GM19193 (cell line): ENCODE measurements around the gene BTN2A1.

Experiments
- POLR2A ChIP-seq: IDR thresholded peaks from 4 replicates; pipeline ENCODE4 v1.6.1; 2011; ENCODE audit not compliant: insufficient read depth, insufficient read length; ENCODE audit errors: extremely low read depth

Gene BTN2A1

DNA sequence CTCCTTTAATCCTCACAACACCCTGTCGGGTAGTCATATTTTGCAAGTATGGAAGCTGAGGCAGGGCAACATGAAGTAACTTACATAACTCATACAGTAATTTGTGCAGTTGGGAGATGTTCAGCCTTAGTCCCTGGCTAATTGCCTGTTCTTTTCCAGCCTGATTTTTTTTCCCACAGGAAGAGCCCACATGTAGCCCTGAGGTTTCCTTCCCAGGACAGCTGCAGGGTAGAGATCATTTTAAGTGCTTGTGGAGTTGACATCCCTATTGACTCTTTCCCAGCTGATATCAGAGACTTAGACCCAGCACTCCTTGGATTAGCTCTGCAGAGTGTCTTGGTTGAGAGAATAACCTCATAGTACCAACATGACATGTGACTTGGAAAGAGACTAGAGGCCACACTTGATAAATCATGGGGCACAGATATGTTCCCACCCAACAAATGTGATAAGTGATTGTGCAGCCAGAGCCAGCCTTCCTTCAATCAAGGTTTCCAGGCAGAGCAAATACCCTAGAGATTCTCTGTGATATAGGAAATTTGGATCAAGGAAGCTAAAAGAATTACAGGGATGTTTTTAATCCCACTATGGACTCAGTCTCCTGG lies 5.0 kb upstream of the BTN2A1 start:
- TF ChIP-seq POLR2A, result no peak

DNA sequence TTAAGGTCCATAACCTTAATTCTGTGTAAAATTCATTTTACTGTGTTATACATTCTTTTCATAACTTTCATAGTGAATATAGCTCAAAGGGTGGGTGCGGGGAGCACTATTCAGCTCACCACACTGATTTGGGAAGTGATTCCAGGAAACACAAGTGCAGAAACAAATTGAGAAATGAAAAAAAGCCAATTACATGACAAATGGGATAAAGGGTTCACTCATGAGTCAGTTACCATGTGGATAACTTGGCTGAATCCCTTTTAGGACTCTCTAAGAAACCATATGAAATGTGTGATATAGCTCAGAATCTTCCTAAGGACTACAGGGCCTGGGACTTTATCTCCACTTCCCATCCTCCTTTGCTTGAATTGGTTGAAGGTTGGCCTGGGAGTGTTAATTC lies 3.1 kb upstream of the BTN2A1 start:
- TF ChIP-seq POLR2A, result no peak

DNA sequence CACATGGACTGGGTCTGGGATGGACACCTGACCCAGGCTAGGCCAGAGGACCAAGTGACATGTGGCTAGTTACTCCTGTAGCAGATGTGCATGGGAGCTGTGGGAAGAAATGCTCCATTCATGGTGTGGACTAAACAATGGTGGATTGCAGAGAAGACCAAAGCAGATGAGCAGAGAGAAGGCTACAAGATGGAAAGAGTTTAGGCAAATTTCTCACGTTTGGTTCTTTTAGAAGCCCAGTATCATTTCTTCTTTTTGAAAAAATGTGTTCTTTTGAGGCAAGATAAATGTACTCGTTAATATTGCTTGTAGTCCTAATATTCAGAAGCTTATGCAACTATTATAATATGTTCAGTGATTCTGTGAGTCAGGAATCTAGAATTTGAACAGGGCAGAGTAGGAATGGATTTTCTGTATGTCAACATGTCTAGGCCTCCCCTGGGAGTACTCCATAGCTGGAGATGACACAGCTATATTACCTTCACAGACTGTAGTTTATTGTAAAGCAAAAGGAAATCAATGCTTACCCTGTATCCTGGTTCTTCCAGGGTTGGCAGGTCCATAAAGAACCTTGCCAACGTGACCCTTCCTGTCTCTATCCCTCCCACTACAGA lies 2.3 kb upstream of the BTN2A1 start:
- no peak for TF ChIP-seq POLR2A

DNA sequence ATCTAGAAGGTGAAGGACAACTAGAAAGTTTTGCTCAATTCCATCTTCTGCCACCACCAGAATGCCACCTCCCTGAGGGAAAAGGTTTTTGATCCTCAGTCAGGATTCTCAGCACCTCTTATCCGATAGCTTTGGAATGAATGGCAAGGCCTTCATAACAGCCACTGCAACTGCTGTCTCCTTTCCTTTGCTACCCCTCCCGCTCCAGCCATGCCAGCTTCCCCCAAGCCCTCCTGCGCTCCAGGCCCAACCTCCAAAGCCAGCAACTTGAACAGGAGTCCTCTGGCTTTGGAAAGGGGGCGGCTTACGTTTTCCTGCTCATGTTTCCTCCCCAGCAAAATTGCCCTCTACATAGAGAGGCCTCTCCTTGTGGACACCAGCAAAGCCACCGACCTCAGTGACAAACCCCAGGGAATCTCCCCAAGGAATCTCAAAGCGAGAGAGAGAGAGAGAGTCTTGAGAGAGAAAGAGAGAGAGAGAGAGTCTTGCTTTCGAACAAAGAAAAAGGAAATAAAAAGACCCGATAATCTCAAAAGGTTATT lies 420 bp upstream of the BTN2A1 start:
- no peak for TF ChIP-seq POLR2A

DNA sequence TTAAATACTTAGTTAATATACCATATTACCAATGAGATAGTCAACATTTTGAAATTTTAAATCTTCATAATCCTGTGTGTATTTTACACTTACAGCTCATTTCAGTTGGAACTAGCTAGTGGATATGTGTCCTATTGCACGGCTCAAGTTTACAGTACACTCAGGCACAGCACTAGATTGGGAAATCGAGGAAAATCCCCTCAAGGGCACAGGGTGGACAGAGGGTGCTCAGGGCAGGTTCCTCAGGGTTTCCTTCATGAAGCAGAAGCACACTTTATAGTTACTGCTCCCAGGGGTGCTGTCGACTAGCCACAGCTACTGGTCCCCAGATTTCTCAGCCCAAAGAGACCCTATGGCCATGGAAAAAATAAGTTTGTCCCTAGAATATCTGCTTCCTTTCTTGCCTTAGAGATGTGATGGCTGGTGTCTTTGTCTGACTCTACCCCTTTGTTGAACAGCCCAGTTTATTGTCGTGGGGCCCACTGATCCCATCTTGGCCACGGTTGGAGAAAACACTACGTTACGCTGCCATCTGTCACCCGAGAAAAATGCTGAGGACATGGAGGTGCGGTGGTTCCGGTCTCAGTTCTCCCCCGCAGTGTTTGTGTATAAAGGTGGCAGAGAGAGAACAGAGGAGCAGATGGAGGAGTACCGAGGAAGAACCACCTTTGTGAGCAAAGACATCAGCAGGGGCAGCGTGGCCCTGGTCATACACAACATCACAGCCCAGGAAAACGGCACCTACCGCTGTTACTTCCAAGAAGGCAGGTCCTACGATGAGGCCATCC lies 1.5 kb downstream of the BTN2A1 start:
- no peak for TF ChIP-seq POLR2A

DNA sequence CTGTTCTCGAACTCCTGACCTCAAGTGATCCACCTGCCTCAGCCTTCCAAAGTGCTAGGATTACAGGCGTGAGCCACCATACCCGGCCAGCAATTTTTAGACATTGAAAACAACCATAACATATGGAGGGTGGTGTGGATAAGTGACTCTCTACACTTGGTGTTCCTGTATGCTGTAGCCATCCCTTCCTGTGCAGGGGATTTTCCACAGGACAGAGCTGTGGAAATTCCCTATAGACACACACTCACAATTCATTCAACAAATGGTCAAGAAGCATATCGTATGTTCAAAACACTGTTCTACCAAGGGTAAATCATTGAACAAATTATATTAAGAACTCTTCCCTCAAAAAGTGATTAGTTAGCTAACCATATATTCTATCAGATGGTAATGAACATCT lies 6.3 kb downstream of the BTN2A1 start:
- TF ChIP-seq POLR2A, result no peak

DNA sequence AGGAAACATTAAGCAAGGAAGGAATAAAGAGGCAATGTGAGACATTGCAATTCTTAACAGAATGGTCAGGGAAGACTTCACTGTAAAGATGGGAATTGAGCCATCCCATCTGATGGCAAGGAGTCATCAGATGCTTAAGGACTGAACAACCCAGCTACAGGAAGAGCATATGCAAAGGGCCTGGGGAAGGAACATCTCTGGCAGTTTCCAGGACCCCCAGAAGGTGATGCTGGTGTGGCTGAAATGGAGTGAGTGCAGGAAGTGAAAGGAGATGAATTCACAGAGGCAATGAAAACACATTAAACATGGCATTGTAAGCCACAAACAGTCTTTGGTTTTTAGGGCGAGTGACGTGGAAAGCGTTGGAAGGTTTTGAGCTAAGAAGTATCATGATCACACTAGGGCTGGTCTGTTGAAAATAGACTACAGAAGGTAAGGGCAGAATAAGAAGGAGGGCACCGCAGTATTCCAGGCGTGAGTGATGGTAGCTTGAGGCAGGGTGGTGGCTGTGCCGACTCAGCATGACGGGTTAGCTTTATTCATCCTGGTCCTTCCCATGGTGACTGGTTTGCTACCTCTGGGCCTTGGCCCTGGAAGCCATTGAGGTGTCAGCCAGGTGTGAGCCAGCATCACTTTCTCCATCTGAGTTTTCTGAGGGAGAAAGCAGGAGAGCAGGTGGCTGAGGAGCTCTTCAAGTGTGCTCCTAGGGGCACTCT lies 6.8 kb downstream of the BTN2A1 start:
- no peak for TF ChIP-seq POLR2A

DNA sequence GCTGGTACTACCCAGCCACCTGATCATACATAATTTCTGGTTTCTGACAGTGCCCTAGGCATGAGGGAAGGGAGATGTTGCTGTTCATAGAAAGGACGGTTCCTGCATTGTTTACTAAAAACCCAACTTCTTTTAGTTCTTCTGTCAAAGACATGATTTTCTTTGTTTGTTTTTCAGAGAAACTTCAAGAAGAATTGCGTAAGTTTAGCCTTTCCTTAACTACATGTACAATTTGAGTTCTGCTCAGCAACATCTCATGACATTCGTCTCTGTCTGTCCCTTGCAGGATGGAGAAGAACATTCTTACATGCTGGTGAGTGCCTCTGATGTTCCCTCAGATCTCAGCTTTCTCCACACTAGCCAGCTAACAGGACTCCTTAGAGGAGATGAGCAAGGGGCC lies 8.0 kb downstream of the BTN2A1 start:
- TF ChIP-seq POLR2A, result no peak

DNA sequence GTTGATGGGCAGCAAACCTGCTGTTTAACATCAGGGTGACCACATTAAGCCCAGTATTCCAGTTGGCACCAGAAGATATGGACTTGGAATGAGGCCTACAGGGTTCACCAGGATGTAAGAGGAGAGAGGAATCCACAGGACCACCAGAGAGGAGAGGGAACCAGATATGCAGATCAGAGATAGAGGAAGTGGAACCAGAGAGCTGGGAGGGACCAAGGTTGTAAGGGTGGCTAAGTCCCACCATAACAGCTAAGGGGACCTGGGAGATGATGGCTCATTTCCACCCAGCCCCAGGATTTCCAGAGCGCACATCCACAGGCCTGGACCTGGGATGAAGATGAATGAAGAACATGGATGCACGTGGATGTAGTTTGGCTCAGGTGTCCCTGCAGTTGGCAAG lies 11.1 kb downstream of the BTN2A1 start:
- no peak for TF ChIP-seq POLR2A

DNA sequence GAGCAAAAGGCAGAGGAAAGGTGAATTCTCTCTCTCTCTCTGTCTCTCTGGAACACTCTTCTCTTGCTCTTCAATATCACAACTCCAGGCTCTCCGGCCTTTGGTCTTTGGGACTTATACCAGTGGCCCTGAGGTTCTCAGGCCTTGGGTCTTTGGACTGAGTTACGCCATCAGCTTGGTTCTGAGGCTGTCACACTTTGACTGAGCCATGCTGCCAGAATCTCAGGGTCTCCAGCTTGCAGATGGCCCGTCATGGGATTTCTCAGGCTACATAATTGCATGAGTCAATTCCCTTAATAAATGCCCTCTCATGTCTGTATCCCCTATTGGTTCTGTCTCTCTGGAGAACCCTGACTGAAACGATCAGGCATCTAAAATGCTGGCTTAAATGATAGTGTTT lies 12.9 kb downstream of the BTN2A1 start:
- no peak for TF ChIP-seq POLR2A

DNA sequence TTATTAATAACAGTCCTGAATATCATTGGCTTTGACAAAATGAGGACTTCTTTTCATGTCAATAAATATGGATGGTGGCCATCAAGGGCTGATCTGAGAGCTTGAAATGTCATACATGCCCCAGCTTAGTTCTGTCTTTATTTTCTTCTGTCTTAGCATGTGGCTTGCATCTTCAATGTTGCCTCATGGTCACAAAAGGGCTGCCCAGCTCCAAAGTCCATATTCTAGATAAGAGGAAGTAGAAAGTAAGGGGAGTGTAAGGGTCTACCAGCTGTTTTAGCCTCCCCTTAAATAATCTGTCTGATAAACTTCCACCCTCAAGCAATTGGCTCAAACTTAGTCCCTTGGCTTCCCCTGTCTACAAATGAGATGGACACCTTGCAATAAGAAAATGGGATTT lies 14.2 kb downstream of the BTN2A1 start:
- TF ChIP-seq POLR2A, result no peak

DNA sequence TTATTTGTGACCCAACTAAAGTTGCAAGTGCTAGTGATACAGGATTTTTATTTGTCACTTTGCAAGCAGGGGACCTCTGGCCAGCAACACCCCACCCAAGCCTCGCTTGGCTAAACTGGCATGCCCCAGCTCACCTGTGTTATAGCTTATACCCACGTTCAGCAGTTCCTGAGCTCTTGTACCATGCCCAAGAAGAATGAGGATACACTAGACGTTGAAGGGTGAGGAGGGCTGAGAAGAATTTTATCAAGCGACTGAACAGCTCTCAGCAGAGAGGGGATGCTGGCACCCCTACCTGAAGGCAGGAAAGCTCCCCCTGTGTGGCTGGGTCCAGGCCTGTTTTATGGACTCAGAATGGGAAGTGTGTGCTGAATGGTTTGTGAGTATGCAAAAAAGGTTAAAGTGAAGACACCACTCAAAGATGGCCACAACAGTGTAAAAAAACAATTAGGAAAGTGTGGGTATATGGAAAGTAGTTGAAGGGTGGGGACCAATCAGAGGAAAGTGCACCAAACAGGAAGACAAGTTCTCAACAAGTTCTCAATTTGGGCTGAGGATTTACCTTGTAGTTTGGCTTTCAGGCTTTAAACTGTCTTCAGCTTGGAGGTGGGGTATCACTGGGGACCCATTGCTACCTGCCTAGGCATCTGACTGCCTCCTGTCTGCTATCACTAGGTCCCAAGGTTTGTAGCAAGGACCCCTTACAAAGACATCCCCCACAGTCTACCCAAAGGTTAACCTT lies 15.0 kb downstream of the BTN2A1 start:
- no peak for TF ChIP-seq POLR2A

DNA sequence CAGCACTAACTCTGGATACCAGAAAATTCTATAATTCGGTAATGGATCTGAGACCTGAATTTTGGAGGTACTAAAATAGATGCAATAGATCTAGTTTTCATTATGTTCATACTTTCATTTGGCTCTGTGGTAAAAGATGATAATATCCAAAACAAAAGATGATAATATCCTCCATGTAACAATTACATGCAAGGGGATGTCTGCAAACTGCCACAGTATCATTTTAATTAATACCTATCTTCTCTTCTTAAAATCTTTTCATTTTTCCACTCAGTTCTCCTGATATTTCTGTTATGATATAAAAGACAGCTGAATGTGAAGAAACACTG lies 15.6 kb downstream of the BTN2A1 start:
- no peak for TF ChIP-seq POLR2A

DNA sequence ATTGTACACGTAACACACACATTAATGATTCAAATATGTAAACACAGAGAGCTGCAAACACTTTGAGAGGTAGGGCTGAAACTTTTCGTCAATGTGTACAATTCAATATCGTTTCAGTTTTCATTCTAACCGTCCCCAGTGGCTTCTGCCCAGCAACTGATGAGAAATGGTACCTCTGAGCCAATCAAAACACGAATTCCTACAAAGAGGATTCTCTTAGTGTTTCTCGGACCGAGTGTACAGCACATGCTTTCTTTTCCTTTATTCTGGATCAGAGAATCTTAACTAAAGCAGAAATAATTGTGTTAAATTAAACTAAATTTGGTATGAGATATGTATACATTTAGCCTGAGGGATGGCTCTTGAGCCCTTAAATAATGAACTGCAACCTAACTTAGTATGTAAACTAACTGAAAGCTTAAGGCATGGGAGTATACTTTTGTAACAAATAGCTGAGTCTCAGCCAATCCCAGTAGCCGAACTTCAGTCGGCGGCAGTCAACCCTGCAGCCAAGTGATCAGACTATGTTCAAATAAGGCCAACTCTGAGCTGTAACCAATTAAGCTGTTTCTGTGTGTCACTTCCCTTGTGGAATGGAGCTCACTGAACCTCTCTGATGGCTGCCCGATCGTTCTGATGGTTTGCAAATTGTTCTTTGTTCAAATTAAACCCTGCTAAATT lies 16.1 kb downstream of the BTN2A1 start:
- peak; percentile 76 for TF ChIP-seq POLR2A

DNA sequence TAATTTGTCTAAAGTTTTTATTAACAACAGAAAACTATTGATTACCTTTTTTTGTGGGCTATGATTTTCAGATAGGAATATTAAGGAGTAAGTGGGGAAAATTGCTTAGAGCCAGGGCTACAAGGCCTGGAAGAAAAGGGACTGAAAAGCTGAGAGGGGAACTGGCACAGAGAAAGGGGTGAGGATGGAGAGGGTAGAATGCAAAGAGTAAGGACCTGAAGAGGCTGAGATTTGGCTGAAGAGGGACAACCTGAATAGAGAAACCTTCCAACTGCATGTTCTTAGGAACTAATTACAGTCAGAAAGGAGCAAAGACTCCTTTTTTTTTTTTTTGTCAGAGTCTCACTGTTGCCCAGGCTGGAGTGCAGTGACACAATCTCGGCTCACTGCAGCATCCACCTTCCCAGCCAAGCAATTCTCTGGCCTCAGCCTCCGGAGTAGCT lies 16.7 kb downstream of the BTN2A1 start:
- TF ChIP-seq POLR2A, result no peak
